Stimulated activated naive B cell treated with anti-CD40 and anti-IgM and Interleukin-4, amounts not matched to agents 10 μg/mL and 1 μg/mL and 100 μg/mL, for 72 hours (primary cell): ENCODE measurements around the gene GSPT1.
"Not testable (repeated sequence)": the region's sequence is repeated elsewhere in the genome, so short reads cannot be mapped to it uniquely, and the experiment has no call there.

ENCODE experiments used
- ATAC-seq, 2 donors: fragments of 150-1000 bp; cut with Tn5 transposase; replicated peaks; 2 replicates each; pipeline ENCODE4 v1.10.0; 2021; ENCODE audit warnings: moderate library complexity in 1 of 2
- DNase-seq: peaks from one replicate; pipeline ENCODE4 v3.0.0; 2021
- H3K27ac Mint-ChIP-seq: one replicate; pipeline ENCODE4 v1.8.0; 2022; ENCODE audit warnings: mild to moderate bottlenecking, mixed read lengths
- H3K27me3 Mint-ChIP-seq, 2 donors: one replicate each; pipeline ENCODE4 v1.8.0; 2022; ENCODE audit warnings: mixed read lengths in 2 of 2
- H3K36me3 Mint-ChIP-seq, 2 donors: one replicate each; pipeline ENCODE4 v1.8.0; 2022; ENCODE audit warnings: mixed read lengths in 2 of 2, mild to moderate bottlenecking in 1 of 2
- H3K4me1 Mint-ChIP-seq, 2 donors: one replicate each; pipeline ENCODE4 v1.8.0; 2022; ENCODE audit warnings: mixed read lengths in 2 of 2, mild to moderate bottlenecking in 1 of 2
- H3K4me3 Mint-ChIP-seq, 2 donors: one replicate each; pipeline ENCODE4 v1.8.0; 2022; ENCODE audit warnings: mild to moderate bottlenecking in 2 of 2, mixed read lengths in 2 of 2, moderate library complexity in 1 of 2
- H3K9me3 Mint-ChIP-seq, 2 donors: one replicate each; pipeline ENCODE4 v1.8.0; 2022; ENCODE audit warnings: mixed read lengths in 2 of 2, mild to moderate bottlenecking in 1 of 2

GSPT1 gene

DNA sequence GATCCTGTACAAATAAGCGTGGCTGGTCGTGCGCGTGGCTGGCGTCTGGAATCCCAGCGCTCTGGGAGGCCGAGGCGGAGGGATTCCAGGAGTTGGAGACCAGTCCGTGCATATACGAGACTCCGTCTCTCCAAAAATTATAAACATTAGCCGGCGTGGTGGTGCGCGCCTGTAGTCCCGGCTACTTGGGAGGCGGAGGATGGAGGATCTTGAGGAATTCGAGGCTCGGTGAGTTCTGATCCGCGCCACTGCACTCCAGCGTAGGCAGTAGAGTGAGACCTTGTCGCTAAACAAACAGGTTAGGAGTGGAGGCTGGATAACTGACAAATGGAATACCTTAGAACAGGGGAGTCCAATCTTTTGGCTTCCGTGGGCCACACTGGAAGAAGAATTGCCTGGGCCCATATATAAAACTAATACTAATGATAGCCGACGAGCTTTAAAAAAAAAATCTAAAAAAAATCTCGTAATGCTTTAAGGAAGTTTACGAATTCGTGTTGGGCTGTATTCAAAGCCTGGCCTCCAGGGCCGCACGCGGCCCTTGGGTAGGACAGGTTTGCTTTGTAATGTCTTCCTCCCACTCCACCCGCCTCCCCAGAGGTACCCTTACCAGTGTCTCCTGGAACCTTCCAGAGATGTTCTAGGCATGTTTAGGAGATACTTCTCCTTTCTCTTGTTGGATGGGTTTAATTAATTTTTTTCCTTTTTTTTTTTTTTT, 63.5 kb downstream of the GSPT1 start:
- H3K27me3 Mint-ChIP-seq = no peaks in the 10 kb centered on the region
- no peaks in the 10 kb centered on the region for H3K9me3 Mint-ChIP-seq
- peak overlapping the region; percentile 94 to 97 for H3K4me3 Mint-ChIP-seq
- ATAC-seq (no peak), DNase-seq (no peak)
- H3K4me1 Mint-ChIP-seq = peaks cover 22 to 62% of the 10 kb centered on the region in 2 donors
- peak overlapping the region; percentile 95 for H3K27ac Mint-ChIP-seq
- H3K36me3 Mint-ChIP-seq = peaks cover 32 to 57% of the 10 kb centered on the region in 2 donors

DNA sequence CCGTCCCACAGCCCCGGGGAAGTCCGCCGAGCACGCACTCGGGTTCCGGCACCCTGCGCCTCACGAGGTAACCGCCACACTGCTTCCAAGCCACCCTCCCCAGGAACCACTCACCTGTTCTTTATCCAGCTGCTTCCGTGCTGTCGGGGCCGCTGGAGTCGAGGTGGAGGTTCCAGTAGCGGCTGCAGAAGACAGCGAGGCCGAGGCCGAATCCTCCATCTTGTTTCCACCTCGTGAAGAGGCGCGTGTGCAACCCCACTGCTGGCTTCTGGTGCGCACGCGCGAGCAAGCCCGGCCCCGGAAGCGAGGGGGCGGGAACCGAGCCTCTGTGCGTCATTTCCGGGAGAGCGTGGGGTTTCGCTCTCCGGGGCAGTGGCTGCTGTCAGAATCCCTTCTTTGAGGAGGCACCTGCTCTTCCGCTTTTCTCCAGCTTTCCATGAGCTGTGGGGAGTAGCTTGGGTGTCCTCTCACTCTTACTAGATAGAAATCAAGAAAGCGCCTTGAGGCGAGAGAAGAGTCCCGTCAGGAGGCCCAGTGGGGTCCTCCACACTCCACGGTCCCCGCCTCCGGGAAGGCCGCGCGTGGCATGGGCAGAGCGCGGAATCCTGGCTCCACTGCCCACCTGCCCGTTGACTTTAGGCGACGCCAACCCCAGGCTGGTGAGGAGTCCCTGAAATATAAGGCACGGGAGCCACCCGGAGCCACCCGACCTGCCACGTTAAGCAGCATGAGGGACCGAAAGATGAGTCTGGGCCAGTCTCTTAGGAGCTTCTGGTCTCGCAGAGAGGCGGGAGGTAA, 64.3 kb downstream of the GSPT1 start, which contains the start of gene RSL1D1:
Gene RSL1D1 (minus strand): TSS at position 249 of the 798 bp plus-strand sequence. CDS start 30 bp downstream, at position 219.
- ATAC-seq (peak; percentile 91 to 95), DNase-seq (peak; percentile 94)
- peak within 1 kb of the TSS; percentile 94 to 97 for H3K4me3 Mint-ChIP-seq
- H3K4me1 Mint-ChIP-seq = peaks cover 20 to 55% of the 10 kb centered on the region in 2 donors
- H3K9me3 Mint-ChIP-seq = no peaks in the 10 kb centered on the region
- H3K36me3 Mint-ChIP-seq = peaks cover 28 to 54% of the 10 kb centered on the region in 2 donors
- H3K27me3 Mint-ChIP-seq = no peaks in the 10 kb centered on the region
- H3K27ac Mint-ChIP-seq = peak within 1 kb of the TSS; percentile 95

DNA sequence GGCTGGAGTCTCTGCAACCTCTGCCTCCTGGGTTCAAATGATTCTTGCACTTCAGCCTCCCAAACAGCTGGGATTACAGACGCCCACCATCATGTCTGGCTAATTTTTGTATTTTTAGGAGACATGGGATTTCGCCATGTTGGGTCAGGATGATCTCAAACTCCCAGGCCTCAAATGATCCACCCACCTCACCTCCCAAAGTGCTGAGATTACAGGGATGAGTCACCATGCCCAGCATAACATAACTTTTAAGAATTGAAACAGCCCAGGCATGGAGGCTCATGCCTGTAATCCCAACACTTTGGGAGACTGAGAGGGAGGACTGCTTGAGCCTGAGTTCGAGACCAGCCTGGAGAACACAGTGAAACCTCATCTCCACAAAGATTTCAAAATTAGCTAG, 66.9 kb downstream of the GSPT1 start:
- H3K4me1 Mint-ChIP-seq = peaks cover 11 to 30% of the 10 kb centered on the region in 2 donors
- H3K27ac Mint-ChIP-seq = no peak overlapping the region
- peak overlapping the region; percentile 39 to 53 for H3K4me3 Mint-ChIP-seq
- DNase-seq (no peak), ATAC-seq (no peak)
- H3K36me3 Mint-ChIP-seq = peaks cover 18 to 49% of the 10 kb centered on the region in 2 donors
- H3K9me3 Mint-ChIP-seq = no peaks in the 10 kb centered on the region
- no peaks in the 10 kb centered on the region for H3K27me3 Mint-ChIP-seq

GRCh38 chr16:11844499-11844898, 71.3 kb downstream of the GSPT1 start:
- Mint-ChIP-seq H3K27me3 (no peaks in the 10 kb centered on the region), H3K4me3 (no peak overlapping the region), H3K9me3 (no peaks in the 10 kb centered on the region), H3K27ac (no peak overlapping the region), H3K4me1 (peaks cover 8 to 11% of the 10 kb centered on the region in 2 donors), H3K36me3 (peaks cover 19 to 45% of the 10 kb centered on the region in 2 donors)
- no peak for ATAC-seq
- no peak for DNase-seq

DNA sequence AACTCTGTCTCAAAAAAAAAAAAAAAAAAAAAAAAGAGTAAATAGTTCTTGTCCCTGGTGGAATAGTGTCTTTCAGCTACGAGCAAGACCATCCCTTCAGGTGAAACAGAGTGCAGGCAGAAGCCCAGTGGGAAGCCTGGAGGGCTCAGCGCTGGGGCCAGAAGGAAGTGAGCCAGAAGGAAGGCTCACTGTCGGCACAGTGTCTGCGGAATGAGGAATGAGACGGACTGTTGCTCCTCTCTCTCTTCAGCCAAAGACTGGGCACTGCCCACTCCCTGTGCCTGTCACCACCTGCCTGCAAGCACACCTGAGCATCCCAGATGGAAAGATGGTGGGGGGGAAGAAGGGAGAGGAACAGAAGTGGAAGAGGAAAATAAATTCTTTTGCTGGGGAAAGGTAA, 71.9 kb downstream of the GSPT1 start:
- peaks cover 6 to 7% of the 10 kb centered on the region in 2 donors for H3K4me1 Mint-ChIP-seq
- no peak overlapping the region for H3K4me3 Mint-ChIP-seq
- DNase-seq (no peak), ATAC-seq (no peak)
- peaks cover 22 to 47% of the 10 kb centered on the region in 2 donors for H3K36me3 Mint-ChIP-seq
- H3K27ac Mint-ChIP-seq = no peak overlapping the region
- H3K27me3 Mint-ChIP-seq = no peaks in the 10 kb centered on the region
- H3K9me3 Mint-ChIP-seq = no peaks in the 10 kb centered on the region

- Mint-ChIP-seq H3K4me1 (peaks cover under 1 to 2% of the 10 kb centered on the region in 2 donors), H3K27me3 (no peaks in the 10 kb centered on the region), H3K36me3 (peaks cover 22 to 43% of the 10 kb centered on the region in 2 donors), H3K27ac (no peak overlapping the region), H3K4me3 (no peak overlapping the region), H3K9me3 (no peaks in the 10 kb centered on the region)
- ATAC-seq (no peak), DNase-seq (no peak)
Observed at GRCh38 chr16:11843206-11843605, 72.5 kb downstream of the GSPT1 start.

DNA sequence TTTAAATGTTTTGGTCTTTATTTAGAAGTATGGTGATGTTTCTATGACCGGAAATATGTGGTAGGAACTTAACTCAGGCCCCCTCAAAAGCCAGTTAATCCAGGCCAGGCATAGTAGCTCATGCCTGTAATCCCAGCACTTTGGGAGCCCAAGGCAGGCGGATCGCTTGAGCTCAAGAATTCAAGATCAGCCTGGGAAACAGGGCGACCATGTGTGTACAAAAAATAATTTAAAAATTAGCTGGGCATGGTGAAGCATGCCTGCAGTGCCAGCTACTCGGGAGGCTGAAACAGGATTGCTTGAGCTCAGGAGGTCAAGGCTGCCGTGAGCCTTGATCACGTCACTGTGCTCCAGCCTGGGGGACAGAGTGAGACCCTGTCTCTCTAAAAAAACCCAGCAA, 74.7 kb downstream of the GSPT1 start:
- no peaks in the 10 kb centered on the region for H3K9me3 Mint-ChIP-seq
- peaks cover 33 to 52% of the 10 kb centered on the region in 2 donors for H3K36me3 Mint-ChIP-seq
- no peak overlapping the region for H3K27ac Mint-ChIP-seq
- no peak overlapping the region for H3K4me3 Mint-ChIP-seq
- H3K27me3 Mint-ChIP-seq = no peaks in the 10 kb centered on the region
- H3K4me1 Mint-ChIP-seq = peaks cover 3 to 4% of the 10 kb centered on the region in 2 donors
- ATAC-seq (no peak), DNase-seq (no peak)

DNA sequence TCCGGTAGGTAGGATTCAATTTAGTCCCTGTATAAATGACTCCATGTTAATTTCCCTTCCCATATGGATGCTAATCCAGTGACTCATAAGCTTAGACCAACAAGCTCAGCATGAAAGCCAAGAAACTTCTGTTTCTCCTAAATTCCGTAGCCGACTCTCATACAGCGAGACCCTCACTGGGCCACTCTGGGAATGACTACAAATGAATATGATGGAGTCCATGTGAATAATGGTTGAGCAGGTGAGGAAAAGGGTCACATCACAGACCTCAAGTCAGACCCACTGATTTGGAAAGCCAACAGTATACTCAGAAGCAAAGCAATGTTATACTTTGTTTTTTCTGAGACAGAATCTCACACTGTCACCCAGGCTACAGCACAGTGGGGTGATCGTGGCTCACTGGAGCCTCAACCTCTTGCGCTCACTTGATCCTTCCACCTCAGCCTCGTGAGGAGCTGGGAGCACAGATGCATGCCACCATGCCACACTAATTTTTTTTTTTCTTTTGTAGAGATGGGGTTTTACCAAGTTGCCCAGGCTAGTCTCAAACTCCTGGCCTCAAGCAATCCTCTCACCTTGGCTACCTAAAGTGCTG, 79.0 kb downstream of the GSPT1 start:
- Mint-ChIP-seq H3K4me1 (peaks cover 3 to 6% of the 10 kb centered on the region in 2 donors), H3K9me3 (no peaks in the 10 kb centered on the region), H3K36me3 (peaks cover 27 to 40% of the 10 kb centered on the region in 2 donors), H3K4me3 (no peak overlapping the region), H3K27me3 (no peaks in the 10 kb centered on the region), H3K27ac (no peak overlapping the region)
- no peak for DNase-seq
- ATAC-seq = peak in 1 of 2 donors; percentile 33

GRCh38 chr16:11835891-11836649, 79.7 kb downstream of the GSPT1 start:
- H3K27ac Mint-ChIP-seq = no peak overlapping the region
- H3K9me3 Mint-ChIP-seq = no peaks in the 10 kb centered on the region
- H3K4me3 Mint-ChIP-seq = no peak overlapping the region
- DNase-seq (no peak), ATAC-seq (no peak)
- H3K27me3 Mint-ChIP-seq = no peaks in the 10 kb centered on the region
- peaks cover 22 to 36% of the 10 kb centered on the region in 2 donors for H3K36me3 Mint-ChIP-seq
- H3K4me1 Mint-ChIP-seq = peaks cover 3 to 6% of the 10 kb centered on the region in 2 donors

DNA sequence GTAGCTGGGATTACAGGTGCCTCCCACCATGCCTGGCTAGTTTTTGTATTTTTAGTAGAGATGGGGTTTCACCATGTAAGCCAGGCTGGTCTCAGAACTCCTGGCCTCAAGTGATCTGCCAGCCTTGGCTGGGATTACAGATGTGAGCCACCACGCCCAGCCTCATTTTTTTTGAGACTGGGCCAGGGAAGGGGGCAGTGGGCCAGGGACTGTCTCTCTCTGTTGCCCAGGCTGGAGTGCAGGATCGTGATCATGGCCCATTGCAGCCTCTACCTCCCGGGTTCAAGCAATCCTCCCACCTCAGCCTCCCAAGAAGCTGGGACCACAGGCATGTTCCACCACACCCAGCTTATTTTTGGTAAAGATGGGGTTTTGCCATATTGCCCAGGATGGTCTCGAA, 80.4 kb downstream of the GSPT1 start:
- Mint-ChIP-seq H3K36me3 (peaks cover 22 to 36% of the 10 kb centered on the region in 2 donors), H3K4me3 (no peak overlapping the region), H3K27ac (no peak overlapping the region), H3K4me1 (peaks cover 3 to 6% of the 10 kb centered on the region in 2 donors), H3K9me3 (no peaks in the 10 kb centered on the region), H3K27me3 (no peaks in the 10 kb centered on the region)
- no peak for ATAC-seq
- DNase-seq = no peak

DNA sequence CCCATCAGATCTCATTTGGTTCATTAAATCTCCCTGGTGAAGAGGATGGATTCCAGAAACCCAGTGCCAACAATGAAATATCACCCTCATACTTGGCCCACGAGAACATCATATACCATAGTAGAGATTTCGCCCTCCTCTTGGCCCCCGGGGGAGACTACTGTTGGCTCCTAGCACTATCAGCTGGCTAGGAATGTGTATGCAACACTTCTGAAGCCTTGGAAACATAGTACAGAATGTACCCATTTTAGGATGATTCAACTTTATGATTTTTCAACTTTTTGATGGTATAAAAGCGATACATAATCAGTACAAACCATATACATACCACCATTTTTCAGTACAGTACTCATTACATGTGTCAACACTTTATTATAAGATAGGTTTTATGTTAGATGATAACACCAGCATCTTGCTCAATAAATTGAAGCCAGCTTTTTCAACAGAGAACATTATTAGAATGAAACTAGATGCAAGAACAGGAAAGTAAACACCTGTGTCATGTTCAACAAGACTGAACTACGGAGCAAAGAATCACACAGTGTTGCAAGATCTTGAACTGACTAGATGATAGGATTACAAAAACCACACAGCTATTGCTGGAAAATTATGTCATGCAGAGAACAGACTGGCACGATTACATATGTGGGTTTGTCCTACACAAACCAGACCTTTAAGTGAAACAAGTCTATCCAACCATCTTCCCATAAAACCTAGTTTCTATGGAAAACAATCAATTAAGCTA, 81.6 kb downstream of the GSPT1 start:
- Mint-ChIP-seq H3K27ac (peak overlapping the region; percentile 5), H3K4me3 (no peak overlapping the region), H3K4me1 (peaks cover 2 to 6% of the 10 kb centered on the region in 2 donors), H3K36me3 (peaks cover 17 to 24% of the 10 kb centered on the region in 2 donors), H3K9me3 (no peaks in the 10 kb centered on the region), H3K27me3 (no peaks in the 10 kb centered on the region)
- DNase-seq (no peak), ATAC-seq (no peak)

- Mint-ChIP-seq H3K4me3 (no peak overlapping the region), H3K27ac (no peak overlapping the region), H3K4me1 (no peaks in the 10 kb centered on the region), H3K36me3 (no peaks in the 10 kb centered on the region), H3K9me3 (no peaks in the 10 kb centered on the region), H3K27me3 (no peaks in the 10 kb centered on the region)
- ATAC-seq (no peak), DNase-seq (no peak)
Observed at GRCh38 chr16:11828696-11829095, 87.1 kb downstream of the GSPT1 start.

DNA sequence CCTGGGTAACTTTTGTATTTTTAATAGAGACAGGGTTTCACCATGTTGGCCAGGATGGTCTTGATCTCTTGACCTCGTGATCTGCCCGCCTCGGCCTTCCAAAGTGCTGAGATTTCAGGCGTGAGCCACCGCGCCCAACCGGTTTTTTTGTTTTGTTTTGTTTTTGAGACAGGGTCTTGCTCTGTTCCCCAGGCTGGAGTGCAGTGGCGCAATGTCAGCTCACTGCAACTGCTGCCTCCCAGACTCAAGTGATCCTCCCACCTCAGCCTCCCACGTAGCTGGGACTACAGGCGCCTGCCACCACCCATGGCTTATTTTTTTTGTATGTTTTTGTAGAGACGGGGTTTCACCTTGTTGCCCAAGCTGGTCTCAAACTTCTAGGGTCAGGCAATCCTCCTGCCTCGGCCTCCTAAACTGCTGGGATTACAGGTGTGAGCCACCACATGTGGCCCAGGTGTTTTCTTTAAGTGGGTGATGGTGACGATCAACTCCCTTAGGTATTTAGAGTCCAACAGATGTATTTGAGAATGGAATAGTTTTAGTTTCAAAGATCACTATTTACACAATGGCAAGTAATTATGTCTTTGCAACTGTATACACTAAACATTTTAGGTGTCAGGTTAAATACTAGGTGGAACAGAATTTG, 90.1 kb downstream of the GSPT1 start:
- not testable (repeated sequence) for H3K9me3 Mint-ChIP-seq, H3K4me3 Mint-ChIP-seq

More for the DNA sequence above, 90.1 kb downstream of the GSPT1 start:
- not testable (repeated sequence) for H3K27me3 Mint-ChIP-seq, H3K4me1 Mint-ChIP-seq, ATAC-seq, DNase-seq, H3K36me3 Mint-ChIP-seq, H3K27ac Mint-ChIP-seq
